T1000 (cell line): ENCODE measurements around the gene VIL1.

Experiments used
- DNase-seq: peaks from one replicate; lab custom pipeline; 2025; ENCODE audit warnings: mixed read lengths; lab: John Stamatoyannopoulos, UW

VIL1 gene

GRCh38 chr2:218395090-218395444 lies 23.9 kb upstream of the VIL1 start:
- no peak for DNase-seq

DNA sequence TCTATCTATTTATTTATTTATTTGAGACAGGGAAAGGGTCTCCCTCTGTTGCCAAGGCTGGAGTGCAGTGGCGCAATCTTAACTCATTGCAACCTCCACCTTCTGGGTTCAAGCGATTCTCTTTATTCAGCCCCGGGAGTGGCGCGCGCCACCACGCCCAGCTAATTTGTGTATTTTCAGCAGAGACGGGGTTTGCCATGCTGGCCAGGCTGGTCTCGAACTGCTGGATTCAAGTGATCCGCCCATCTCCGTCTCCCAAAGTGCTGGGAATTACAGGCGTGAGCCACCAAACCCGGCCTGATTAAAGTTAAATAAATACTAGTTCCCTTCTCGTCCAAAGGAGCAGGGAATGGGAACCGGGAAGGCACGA lies 23.5 kb upstream of the VIL1 start:
- DNase-seq, result no peak

DNA sequence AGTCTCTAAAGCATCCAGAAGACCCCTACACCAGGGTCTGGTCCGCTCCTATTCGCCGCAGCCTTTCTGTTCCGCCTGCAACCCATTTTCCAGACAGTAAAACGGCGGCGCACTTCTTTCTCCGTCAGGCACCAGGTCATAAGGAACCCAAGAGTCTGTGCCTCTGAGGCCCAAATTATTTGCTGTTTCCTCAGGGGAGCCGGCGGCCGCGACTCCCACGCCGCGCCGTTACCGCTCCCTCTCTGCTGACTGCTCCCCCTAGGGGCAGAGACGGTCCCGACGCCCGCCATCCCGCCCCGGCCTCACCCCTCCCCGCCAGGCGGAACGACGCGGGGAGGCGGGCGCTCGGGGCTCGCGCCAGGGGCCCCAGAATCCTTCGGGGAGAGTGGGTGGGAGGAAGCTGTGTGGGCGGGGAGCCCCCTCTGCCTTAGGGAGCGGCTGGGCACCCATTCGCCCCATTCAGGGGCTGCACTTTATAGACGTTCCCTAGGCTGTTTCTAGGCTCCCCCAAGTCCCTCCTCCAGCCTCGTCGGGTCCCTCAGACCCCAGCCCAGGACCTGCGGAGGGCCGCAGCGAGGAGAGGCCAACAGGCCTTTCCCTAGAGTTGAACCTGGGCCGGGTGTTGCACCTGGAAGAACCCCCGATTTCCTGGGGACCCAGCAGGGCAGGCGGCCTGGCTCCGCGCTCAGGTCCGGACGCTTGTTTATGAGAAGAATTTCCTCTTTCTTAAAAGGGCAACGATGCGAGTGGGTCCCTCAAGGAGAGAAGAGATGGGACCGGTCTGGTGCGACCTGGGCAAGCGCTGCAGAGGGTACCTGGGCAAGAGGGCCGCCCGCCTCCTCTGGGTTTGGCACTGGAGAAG lies 22.9 kb upstream of the VIL1 start:
- peak; percentile 90 for DNase-seq

GRCh38 chr2:218396688-218397462 lies 22.0 kb upstream of the VIL1 start:
- DNase-seq, result no peak

DNA sequence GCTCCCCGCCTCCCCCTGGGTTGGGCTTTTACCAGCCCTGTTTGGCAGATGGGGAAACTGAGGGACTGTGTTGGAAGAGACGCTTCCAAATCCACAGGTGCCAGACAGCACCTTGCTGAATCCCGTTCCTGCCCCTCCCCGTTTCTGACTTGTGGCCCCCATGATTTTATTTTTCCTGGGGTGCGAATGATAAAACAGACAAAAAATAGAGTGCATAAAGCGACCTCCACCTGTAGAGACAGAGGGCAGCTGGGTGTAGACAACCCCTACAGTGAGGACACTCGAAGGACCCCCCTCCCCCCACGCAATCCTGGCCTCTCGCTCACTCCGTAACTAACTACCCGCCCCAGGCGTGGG lies 21.5 kb upstream of the VIL1 start:
- DNase-seq, result no peak

DNA sequence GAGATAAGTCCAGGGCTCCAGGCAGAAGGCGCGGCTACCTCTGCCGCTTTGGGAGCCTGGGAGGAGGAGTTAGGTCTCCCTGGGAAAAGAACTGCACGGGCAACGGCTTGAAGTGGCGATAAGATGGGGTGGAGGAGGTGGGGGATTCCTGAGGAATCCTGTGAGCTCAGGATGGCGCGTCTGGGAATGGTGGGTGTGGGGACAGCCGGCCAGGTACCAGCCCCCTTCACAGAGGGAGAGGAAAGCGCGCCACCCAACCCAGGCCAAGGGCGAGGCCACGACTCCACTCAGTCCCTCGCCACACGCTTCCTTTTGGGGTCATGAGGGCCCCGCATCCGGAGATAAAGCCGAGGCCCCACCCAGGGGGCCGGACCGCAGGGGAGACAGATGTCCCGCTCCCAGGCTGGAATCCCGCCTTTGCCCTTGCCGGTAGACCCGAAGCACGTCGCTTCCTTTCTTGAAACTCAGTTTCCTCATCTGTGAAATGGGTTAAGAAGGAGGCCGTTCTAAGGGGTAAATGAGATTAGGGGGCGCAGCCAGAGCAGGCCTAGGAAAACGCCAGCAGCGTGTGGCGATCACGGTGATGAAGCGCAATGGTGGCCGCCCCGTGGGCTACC lies 21.0 kb upstream of the VIL1 start:
- DNase-seq, result peak; percentile 39

- no peak for DNase-seq
These were observed 20.2 kb upstream of the VIL1 start for GRCh38 chr2:218398437-218399390.

- DNase-seq, result peak; percentile 93
These were observed 19.3 kb upstream of the VIL1 start, which contains the start of gene CTDSP1 for GRCh38 chr2:218399391-218400166. Gene CTDSP1 (plus strand): TSS chr2:218399868. CDS start chr2:218400091, 223 bp downstream.

GRCh38 chr2:218400167-218400929 lies 18.6 kb upstream of the VIL1 start:
- no peak for DNase-seq

GRCh38 chr2:218400930-218401881 lies 17.7 kb upstream of the VIL1 start:
- no peak for DNase-seq

- DNase-seq, result no peak
These were observed 17.0 kb upstream of the VIL1 start for GRCh38 chr2:218401890-218402289.

- DNase-seq, result no peak
These were observed 16.4 kb upstream of the VIL1 start for GRCh38 chr2:218402491-218402901.

DNA sequence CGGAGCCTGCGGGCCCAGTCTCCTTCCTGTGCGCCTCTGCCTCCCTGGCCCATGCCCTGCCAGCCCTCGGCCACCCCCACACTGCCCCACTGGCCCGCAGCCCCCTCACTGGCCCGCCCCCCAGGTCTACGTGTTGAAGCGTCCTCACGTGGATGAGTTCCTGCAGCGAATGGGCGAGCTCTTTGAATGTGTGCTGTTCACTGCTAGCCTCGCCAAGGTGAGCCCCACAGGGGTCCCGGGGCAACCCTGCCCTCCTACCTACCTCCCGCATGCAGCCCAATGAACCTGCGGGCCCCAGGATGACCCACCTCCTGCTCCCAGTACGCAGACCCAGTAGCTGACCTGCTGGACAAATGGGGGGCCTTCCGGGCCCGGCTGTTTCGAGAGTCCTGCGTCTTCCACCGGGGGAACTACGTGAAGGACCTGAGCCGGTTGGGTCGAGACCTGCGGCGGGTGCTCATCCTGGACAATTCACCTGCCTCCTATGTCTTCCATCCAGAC lies 16.0 kb upstream of the VIL1 start:
- no peak for DNase-seq

GRCh38 chr2:218403810-218404209 lies 15.1 kb upstream of the VIL1 start:
- no peak for DNase-seq

- no peak for DNase-seq
These were observed 14.4 kb upstream of the VIL1 start for GRCh38 chr2:218404351-218405085.

DNA sequence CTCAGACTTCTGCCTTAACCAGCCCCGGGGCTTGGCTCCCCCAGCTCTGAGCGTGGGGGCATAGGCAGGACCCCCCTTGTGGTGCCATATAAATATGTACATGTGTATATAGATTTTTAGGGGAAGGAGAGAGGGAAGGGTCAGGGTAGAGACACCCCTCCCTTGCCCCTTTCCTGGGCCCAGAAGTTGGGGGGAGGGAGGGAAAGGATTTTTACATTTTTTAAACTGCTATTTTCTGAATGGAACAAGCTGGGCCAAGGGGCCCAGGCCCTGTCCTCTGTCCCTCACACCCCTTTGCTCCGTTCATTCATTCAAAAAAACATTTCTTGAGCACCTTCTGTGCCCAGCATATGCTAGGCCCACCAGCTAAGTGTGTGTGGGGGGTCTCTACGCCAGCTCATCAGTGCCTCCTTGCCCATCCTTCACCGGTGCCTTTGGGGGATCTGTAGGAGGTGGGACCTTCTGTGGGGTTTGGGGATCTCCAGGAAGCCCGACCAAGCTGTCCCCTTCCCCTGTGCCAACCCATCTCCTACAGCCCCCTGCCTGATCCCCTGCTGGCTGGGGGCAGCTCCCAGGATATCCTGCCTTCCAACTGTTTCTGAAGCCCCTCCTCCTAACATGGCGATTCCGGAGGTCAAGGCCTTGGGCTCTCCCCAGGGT lies 13.7 kb upstream of the VIL1 start:
- DNase-seq, result no peak

DNA sequence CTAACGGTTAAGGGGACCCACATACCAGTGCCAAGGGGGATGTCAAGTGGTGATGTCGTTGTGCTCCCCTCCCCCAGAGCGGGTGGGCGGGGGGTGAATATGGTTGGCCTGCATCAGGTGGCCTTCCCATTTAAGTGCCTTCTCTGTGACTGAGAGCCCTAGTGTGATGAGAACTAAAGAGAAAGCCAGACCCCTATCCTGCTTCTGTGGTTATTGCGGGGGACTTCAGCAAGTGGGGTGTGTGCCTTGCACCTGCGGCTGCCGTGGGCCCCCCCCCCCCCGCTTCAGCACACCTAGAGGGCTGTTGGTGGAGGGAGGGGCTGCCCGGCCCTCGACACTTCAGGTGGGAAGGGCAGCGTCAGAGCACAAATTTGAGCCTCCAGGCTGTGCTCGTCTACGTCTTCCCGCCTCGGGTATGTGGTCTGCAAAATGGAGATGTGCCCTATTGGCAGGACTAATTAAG lies 13.1 kb upstream of the VIL1 start:
- no peak for DNase-seq
